Liver (tissue), 9 donors: ENCODE results near the gene GFM1. TPM values are rescaled to one million over a fixed set of nuclear protein-coding genes. Genes with fewer than 3 reads are reported as not detected.

Experiments used
- DNase-seq: peaks from one replicate; pipeline ENCODE4 v3.0.0-alpha.2; 2017; ENCODE audit warnings: low spot score
- H3K27ac ChIP-seq, 2 donors: one replicate each; pipeline ENCODE4 v1.7.0; 2013; ENCODE audit warnings: inconsistent platforms in 2 of 2, low read length in 2 of 2, control low read depth in 1 of 2, low read depth in 1 of 2, mild to moderate bottlenecking in 1 of 2
- H3K27me3 ChIP-seq, 4 donors: one replicate each; pipeline versions ENCODE4 v1.6.1 to v1.7.0; 2013; ENCODE audit warnings: low read length in 3 of 4, inconsistent platforms in 1 of 4, mild to moderate bottlenecking in 1 of 4, moderate library complexity in 1 of 4; ENCODE audit not compliant: control insufficient read depth in 4 of 4, insufficient read depth in 4 of 4
- H3K36me3 ChIP-seq, 4 donors: one replicate each; pipeline versions ENCODE4 v1.6.1 to v1.7.0; 2013; ENCODE audit warnings: low read length in 3 of 4, mild to moderate bottlenecking in 3 of 4, low read depth in 1 of 4, moderate library complexity in 1 of 4; ENCODE audit not compliant: control insufficient read depth in 4 of 4, insufficient read depth in 3 of 4
- H3K4me1 ChIP-seq, 4 donors: one replicate each; pipeline versions ENCODE4 v1.6.1 to v1.7.0; 2013; ENCODE audit warnings: low read length in 3 of 4, mild to moderate bottlenecking in 3 of 4, moderate library complexity in 1 of 4; ENCODE audit not compliant: control insufficient read depth in 4 of 4, insufficient read depth in 4 of 4
- H3K4me3 ChIP-seq, 3 donors: one replicate each; pipeline versions ENCODE4 v1.6.1 to v1.7.0; 2013; ENCODE audit warnings: low read length in 3 of 3, control low read depth in 1 of 3, low read depth in 1 of 3, mild to moderate bottlenecking in 1 of 3
- H3K9ac ChIP-seq, 2 donors: one replicate each; pipeline ENCODE4 v1.7.0; 2013; ENCODE audit warnings: low read length in 2 of 2, mild to moderate bottlenecking in 2 of 2, moderate library complexity in 2 of 2, control low read depth in 1 of 2, low read depth in 1 of 2
- H3K9me3 ChIP-seq, 4 donors: one replicate each; pipeline versions ENCODE4 v1.6.1 to v1.7.0; 2013; ENCODE audit warnings: low read length in 3 of 4; ENCODE audit not compliant: control insufficient read depth in 4 of 4
- ATF3 ChIP-seq: IDR thresholded peaks from 2 replicates; pipeline ENCODE4 v1.6.1; 2016; ENCODE audit warnings: antibody characterized with exemption
- CTCF ChIP-seq: fragments of 150-350 bp; IDR thresholded peaks from 2 replicates; pipeline ENCODE4 v1.5.1; 2017; ENCODE audit warnings: improper control_type of control experiment, low read depth, low read length; ENCODE audit not compliant: missing input control
- EGR1 ChIP-seq, 2 donors: IDR thresholded peaks; 2 replicates each; pipeline ENCODE4 v1.6.1; 2016 to 2018; ENCODE audit warnings: antibody characterized with exemption in 2 of 2, low read depth in 2 of 2
- FOXA2 ChIP-seq: IDR thresholded peaks from 2 replicates; pipeline ENCODE4 v1.6.1; 2016; ENCODE audit warnings: antibody characterized with exemption
- GABPA ChIP-seq, 2 donors: IDR thresholded peaks in 1 of 2; conservative IDR thresholded peaks in 1 of 2; 2 replicates each; pipeline ENCODE4 v1.6.1; 2016; ENCODE audit warnings: antibody characterized with exemption in 2 of 2, mild to moderate bottlenecking in 1 of 2, moderate library complexity in 1 of 2
- HNF4A ChIP-seq, 2 donors: conservative IDR thresholded peaks; 2 replicates each; pipeline ENCODE4 v1.6.1; 2016; ENCODE audit warnings: antibody characterized with exemption in 2 of 2, mild to moderate bottlenecking in 2 of 2
- HNF4G ChIP-seq: IDR thresholded peaks from 2 replicates; pipeline ENCODE4 v1.6.1; 2016; ENCODE audit warnings: antibody characterized with exemption
- JUND ChIP-seq, 2 donors: IDR thresholded peaks; 2 replicates each; pipeline ENCODE4 v1.6.1; 2016; ENCODE audit warnings: antibody characterized with exemption in 2 of 2
- NR2F2 ChIP-seq: IDR thresholded peaks from 2 replicates; pipeline ENCODE4 v1.6.1; 2016; ENCODE audit warnings: antibody characterized with exemption
- RAD21 ChIP-seq, 2 donors: IDR thresholded peaks; 2 replicates each; pipeline ENCODE4 v1.6.1; 2016; ENCODE audit warnings: antibody characterized with exemption in 2 of 2, mild to moderate bottlenecking in 2 of 2
- RXRA ChIP-seq, 2 donors: IDR thresholded peaks; 2 replicates each; pipeline ENCODE4 v1.6.1; 2017 to 2018; ENCODE audit warnings: antibody characterized with exemption in 2 of 2, mild to moderate bottlenecking in 1 of 2
- SP1 ChIP-seq: IDR thresholded peaks from 2 replicates; pipeline ENCODE4 v1.6.1; 2018; ENCODE audit warnings: antibody characterized with exemption, mild to moderate bottlenecking
- TAF1 ChIP-seq: conservative IDR thresholded peaks from 2 replicates; pipeline ENCODE4 v1.6.1; 2016; ENCODE audit warnings: antibody characterized with exemption, mild to moderate bottlenecking
- WGBS: extraction: QIAGEN DNeasy Blood & Tissue Kit; methylation state at CpG from one replicate; pipeline ENCODE4 v1.1.7; 2013; 5-methylcytosine and 5-hydroxymethylcytosine counted together
- polyA plus RNA-seq, 2 donors: library from polyadenylated mRNA; stranded (reverse) in 1 of 2; unstranded in 1 of 2; fragments of 200-250 nt in 1 of 2; fragments of >200 nt in 1 of 2; fragmentation: Nextera tagmentation in 1 of 2; extraction: Ambion mirVana in 1 of 2; gene quantifications; one replicate each; pipeline versions ENCODE4 v1.2.1 to v1.2.3, GENCODE V29; 2013 to 2015
- total RNA-seq, 2 donors: library from RNA; depleted of rRNA; stranded (reverse); fragments of >200 nt; gene quantifications; one replicate each; pipeline ENCODE4 v1.2.3, GENCODE V29; 2014
- TF ChIP-seq, protein P1 (sequence below): IDR thresholded peaks from 2 replicates; pipeline ENCODE4 v1.6.1; 2016; ENCODE audit warnings: antibody characterized with exemption
- TF ChIP-seq, protein P2 (sequence below): IDR thresholded peaks from 2 replicates; pipeline ENCODE4 v1.6.1; 2016; ENCODE audit warnings: antibody characterized with exemption
- TF ChIP-seq, protein P3 (sequence below): IDR thresholded peaks from 2 replicates; pipeline ENCODE4 v1.6.1; 2016; ENCODE audit warnings: antibody characterized with exemption, mild to moderate bottlenecking
- donor health status: healthy.
- donor health status: healthy.
- donor health status: healthy.
- donor health status: healthy.
- donor health status: healthy.

The GFM1 gene
- total and polyA plus RNA-seq, 4 donors: 33.8 to 73.2 (median 35.8) TPM

DNA sequence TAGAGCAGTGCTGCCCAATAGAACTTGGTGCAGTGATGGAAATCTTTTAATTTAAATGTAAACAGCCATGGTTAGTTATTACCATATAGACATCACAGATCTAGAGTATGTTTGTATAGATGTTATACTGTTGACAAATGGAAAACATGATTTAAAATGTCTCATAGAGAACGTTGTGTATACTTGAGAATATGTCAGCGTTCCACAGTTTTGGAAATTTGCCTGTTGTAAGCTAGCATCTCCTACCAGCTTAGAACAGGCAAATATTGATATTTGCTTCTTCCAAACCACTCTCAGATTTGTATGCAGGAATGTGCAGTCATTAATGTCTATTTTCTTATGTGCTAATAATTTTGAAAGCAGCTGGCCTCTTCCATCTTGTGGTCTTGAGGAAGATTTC is 36.5 kb downstream of the GFM1 start:
- no peak overlapping the region for H3K4me3 ChIP-seq
- H3K9ac ChIP-seq: no peak overlapping the region
- peaks cover 0 to 5% (median 0%) of the 10 kb centered on the region in 4 donors for H3K4me1 ChIP-seq
- no peak overlapping the region for H3K27ac ChIP-seq
- 90% methylated on average over 2 of the region's 2 CpGs for WGBS
- no peak for DNase-seq
- peaks cover 0 to 21% (median 5%) of the 10 kb centered on the region in 4 donors for H3K36me3 ChIP-seq
- H3K27me3 ChIP-seq: no peaks in the 10 kb centered on the region
- H3K9me3 ChIP-seq: no peaks in the 10 kb centered on the region
- TF ChIP-seq RAD21 (IDR thresholded peaks at IDR 0.05) (no peak), SP1 (no peak), EGR1 (IDR thresholded peaks at IDR 0.05; ENCODE audit: low read depth in 2 of 2) (no peak), FOXA2 (no peak), GABPA (IDR thresholded peaks at IDR 0.05 in 1 of 2, conservative IDR thresholded peaks at IDR 0.05 in 1 of 2) (no peak), TAF1 (no peak), CTCF (no peak), ATF3 (no peak)
- TF ChIP-seq, protein P1, sequence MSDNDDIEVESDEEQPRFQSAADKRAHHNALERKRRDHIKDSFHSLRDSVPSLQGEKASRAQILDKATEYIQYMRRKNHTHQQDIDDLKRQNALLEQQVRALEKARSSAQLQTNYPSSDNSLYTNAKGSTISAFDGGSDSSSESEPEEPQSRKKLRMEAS: no peak

- peaks cover 0 to 5% (median 0%) of the 10 kb centered on the region in 4 donors for H3K4me1 ChIP-seq
- H3K36me3 ChIP-seq: peaks cover 0 to 19% (median under 1%) of the 10 kb centered on the region in 4 donors
- 95% methylated on average over 5 of the region's 5 CpGs for WGBS
- H3K9ac ChIP-seq: no peak overlapping the region
- H3K9me3 ChIP-seq: no peaks in the 10 kb centered on the region
- no peak for DNase-seq
- no peak overlapping the region for H3K4me3 ChIP-seq
- H3K27ac ChIP-seq: no peak overlapping the region
- TF ChIP-seq, protein P2, sequence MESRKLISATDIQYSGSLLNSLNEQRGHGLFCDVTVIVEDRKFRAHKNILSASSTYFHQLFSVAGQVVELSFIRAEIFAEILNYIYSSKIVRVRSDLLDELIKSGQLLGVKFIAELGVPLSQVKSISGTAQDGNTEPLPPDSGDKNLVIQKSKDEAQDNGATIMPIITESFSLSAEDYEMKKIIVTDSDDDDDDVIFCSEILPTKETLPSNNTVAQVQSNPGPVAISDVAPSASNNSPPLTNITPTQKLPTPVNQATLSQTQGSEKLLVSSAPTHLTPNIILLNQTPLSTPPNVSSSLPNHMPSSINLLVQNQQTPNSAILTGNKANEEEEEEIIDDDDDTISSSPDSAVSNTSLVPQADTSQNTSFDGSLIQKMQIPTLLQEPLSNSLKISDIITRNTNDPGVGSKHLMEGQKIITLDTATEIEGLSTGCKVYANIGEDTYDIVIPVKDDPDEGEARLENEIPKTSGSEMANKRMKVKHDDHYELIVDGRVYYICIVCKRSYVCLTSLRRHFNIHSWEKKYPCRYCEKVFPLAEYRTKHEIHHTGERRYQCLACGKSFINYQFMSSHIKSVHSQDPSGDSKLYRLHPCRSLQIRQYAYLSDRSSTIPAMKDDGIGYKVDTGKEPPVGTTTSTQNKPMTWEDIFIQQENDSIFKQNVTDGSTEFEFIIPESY: no peak
- no peaks in the 10 kb centered on the region for H3K27me3 ChIP-seq
These were observed 39.1 kb downstream of the GFM1 start for GRCh38 chr3:158683230-158683962.

- Histone ChIP-seq H3K27ac (no peak overlapping the region), H3K9me3 (no peaks in the 10 kb centered on the region), H3K36me3 (peaks cover 0 to 14% (median 0%) of the 10 kb centered on the region in 4 donors), H3K4me1 (peaks cover 0 to 5% (median 0%) of the 10 kb centered on the region in 4 donors), H3K4me3 (no peak overlapping the region), H3K9ac (no peak overlapping the region), H3K27me3 (no peaks in the 10 kb centered on the region)
- WGBS: 93% methylated on average over 2 of the region's 2 CpGs
- TF ChIP-seq FOXA2 (no peak), JUND (IDR thresholded peaks at IDR 0.05) (no peak), HNF4G (no peak), RXRA (IDR thresholded peaks at IDR 0.05) (no peak), SP1 (no peak), NR2F2 (no peak), HNF4A (conservative IDR thresholded peaks at IDR 0.05) (no peak)
- TF ChIP-seq, protein P3, sequence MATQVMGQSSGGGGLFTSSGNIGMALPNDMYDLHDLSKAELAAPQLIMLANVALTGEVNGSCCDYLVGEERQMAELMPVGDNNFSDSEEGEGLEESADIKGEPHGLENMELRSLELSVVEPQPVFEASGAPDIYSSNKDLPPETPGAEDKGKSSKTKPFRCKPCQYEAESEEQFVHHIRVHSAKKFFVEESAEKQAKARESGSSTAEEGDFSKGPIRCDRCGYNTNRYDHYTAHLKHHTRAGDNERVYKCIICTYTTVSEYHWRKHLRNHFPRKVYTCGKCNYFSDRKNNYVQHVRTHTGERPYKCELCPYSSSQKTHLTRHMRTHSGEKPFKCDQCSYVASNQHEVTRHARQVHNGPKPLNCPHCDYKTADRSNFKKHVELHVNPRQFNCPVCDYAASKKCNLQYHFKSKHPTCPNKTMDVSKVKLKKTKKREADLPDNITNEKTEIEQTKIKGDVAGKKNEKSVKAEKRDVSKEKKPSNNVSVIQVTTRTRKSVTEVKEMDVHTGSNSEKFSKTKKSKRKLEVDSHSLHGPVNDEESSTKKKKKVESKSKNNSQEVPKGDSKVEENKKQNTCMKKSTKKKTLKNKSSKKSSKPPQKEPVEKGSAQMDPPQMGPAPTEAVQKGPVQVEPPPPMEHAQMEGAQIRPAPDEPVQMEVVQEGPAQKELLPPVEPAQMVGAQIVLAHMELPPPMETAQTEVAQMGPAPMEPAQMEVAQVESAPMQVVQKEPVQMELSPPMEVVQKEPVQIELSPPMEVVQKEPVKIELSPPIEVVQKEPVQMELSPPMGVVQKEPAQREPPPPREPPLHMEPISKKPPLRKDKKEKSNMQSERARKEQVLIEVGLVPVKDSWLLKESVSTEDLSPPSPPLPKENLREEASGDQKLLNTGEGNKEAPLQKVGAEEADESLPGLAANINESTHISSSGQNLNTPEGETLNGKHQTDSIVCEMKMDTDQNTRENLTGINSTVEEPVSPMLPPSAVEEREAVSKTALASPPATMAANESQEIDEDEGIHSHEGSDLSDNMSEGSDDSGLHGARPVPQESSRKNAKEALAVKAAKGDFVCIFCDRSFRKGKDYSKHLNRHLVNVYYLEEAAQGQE: no peak
- no peak for DNase-seq
These were observed 40.8 kb downstream of the GFM1 start for GRCh38 chr3:158685159-158685558.
